GM23338 (cell line): ENCODE results near the gene GPR142. TPM values are rescaled to one million over a fixed set of nuclear protein-coding genes. Genes with fewer than 3 reads are reported as not detected.

Experiments
- ATAC-seq: fragments of 200-7000 bp; cut with Tn5 transposase; 3 replicates; pipeline ENCODE4 v1.9.1; 2020
- DNase-seq: peaks from one replicate; pipeline ENCODE4 v3.0.0-alpha.2; 2015; ENCODE audit warnings: low spot score
- H2AFZ ChIP-seq: fragments of 200-600 bp; sonication (generic); 2 replicates; pipeline ENCODE4 v1.8.0; 2016; ENCODE audit warnings: antibody characterized with exemption, mild to moderate bottlenecking, moderate library complexity
- H3F3A ChIP-seq: fragments of 200-600 bp; sonication (generic); replicated peaks from 2 replicates; pipeline ENCODE4 v1.8.0; 2017; ENCODE audit warnings: antibody characterized with exemption, mixed run types, low read depth
- H3K27ac ChIP-seq: fragments of 200-600 bp; sonication (generic); 2 replicates; pipeline ENCODE4 v1.6.1; 2016; ENCODE audit warnings: low read depth
- H3K27me3 ChIP-seq: fragments of 200-600 bp; sonication (generic); 2 replicates; pipeline ENCODE4 v1.8.0; 2016; ENCODE audit warnings: mild to moderate bottlenecking, mixed run types, moderate library complexity; ENCODE audit not compliant: insufficient read depth
- H3K36me3 ChIP-seq: fragments of 200-600 bp; sonication (generic); 2 replicates; pipeline ENCODE4 v1.8.0; 2016; ENCODE audit warnings: mild to moderate bottlenecking; ENCODE audit not compliant: insufficient read depth
- H3K4me1 ChIP-seq: fragments of 200-600 bp; sonication (generic); 2 replicates; pipeline ENCODE4 v1.8.0; 2016; ENCODE audit warnings: mild to moderate bottlenecking, moderate library complexity; ENCODE audit not compliant: insufficient read depth
- H3K4me2 ChIP-seq: fragments of 200-600 bp; sonication (generic); 2 replicates; pipeline ENCODE4 v1.7.1; 2017; ENCODE audit warnings: mixed run types
- H3K4me3 ChIP-seq: fragments of 200-600 bp; sonication (generic); 2 replicates; pipeline ENCODE4 v1.6.1; 2016; ENCODE audit warnings: mixed run types
- H3K79me2 ChIP-seq: fragments of 200-600 bp; sonication (generic); replicated peaks from 2 replicates; pipeline ENCODE4 v1.8.0; 2017; ENCODE audit warnings: mild to moderate bottlenecking; ENCODE audit not compliant: insufficient read depth
- H3K9me2 ChIP-seq: fragments of 200-600 bp; sonication (generic); 2 replicates; pipeline ENCODE4 v1.8.0; 2017; ENCODE audit not compliant: insufficient read depth
- H4K20me1 ChIP-seq: fragments of 200-600 bp; sonication (generic); replicated peaks from 2 replicates; pipeline ENCODE4 v1.8.0; 2017; ENCODE audit warnings: mild to moderate bottlenecking; ENCODE audit not compliant: insufficient read depth
- H3K27ac Mint-ChIP-seq: 2 replicates; pipeline ENCODE4 v1.8.0; 2020; ENCODE audit warnings: inconsistent platforms, mild to moderate bottlenecking, moderate library complexity, mixed read lengths
- H3K27me3 Mint-ChIP-seq: 3 replicates; pipeline ENCODE4 v1.8.0; 2022; ENCODE audit warnings: low read depth, mild to moderate bottlenecking, moderate library complexity, mixed read lengths, inconsistent platforms; ENCODE audit not compliant: insufficient read depth, poor library complexity
- H3K36me3 Mint-ChIP-seq: 3 replicates; pipeline ENCODE4 v1.8.0; 2021; ENCODE audit warnings: low read depth, mild to moderate bottlenecking, inconsistent platforms, moderate library complexity, mixed read lengths
- H3K4me1 Mint-ChIP-seq: 3 replicates; pipeline ENCODE4 v1.8.0; 2020; ENCODE audit warnings: mild to moderate bottlenecking, inconsistent platforms, mixed read lengths
- H3K4me3 Mint-ChIP-seq: 3 replicates; pipeline ENCODE4 v1.8.0; 2021; ENCODE audit warnings: moderate library complexity, mild to moderate bottlenecking, inconsistent platforms, mixed read lengths
- H3K9me3 Mint-ChIP-seq: 3 replicates; pipeline ENCODE4 v1.8.0; 2020; ENCODE audit warnings: moderate library complexity, mild to moderate bottlenecking, inconsistent platforms, mixed read lengths
- CREB1 ChIP-seq: fragments of 250-450 bp; sonication (Bioruptor Pico); IDR thresholded peaks from 2 replicates; pipeline ENCODE4 v1.5.0; 2020; ENCODE audit warnings: low read depth, mild to moderate bottlenecking, moderate library complexity
- ETS1 ChIP-seq: IDR thresholded peaks from 2 replicates; pipeline ENCODE4 v1.6.1; 2016; ENCODE audit warnings: antibody characterized with exemption
- EZH2 ChIP-seq: fragments of 200-600 bp; sonication (generic); IDR thresholded peaks from one replicate; pipeline ENCODE4 v1.8.0; 2017; ENCODE audit warnings: antibody characterized with exemption, mild to moderate bottlenecking, low read depth; ENCODE audit not compliant: unreplicated experiment
- EZH2phosphoT487 ChIP-seq: fragments of 200-600 bp; sonication (generic); IDR thresholded peaks from one replicate; pipeline ENCODE4 v1.8.1; 2018; ENCODE audit warnings: antibody characterized with exemption; ENCODE audit not compliant: unreplicated experiment
- JUNB ChIP-seq: IDR thresholded peaks from one replicate; pipeline ENCODE4 v1.6.1; 2016; ENCODE audit warnings: antibody characterized with exemption; ENCODE audit not compliant: unreplicated experiment
- POLR2AphosphoS5 ChIP-seq: IDR thresholded peaks from 2 replicates; pipeline ENCODE4 v1.6.1; 2016; ENCODE audit warnings: antibody characterized with exemption, low read depth
- REST ChIP-seq: IDR thresholded peaks from one replicate; pipeline ENCODE4 v1.6.1; 2018; ENCODE audit warnings: antibody characterized with exemption; ENCODE audit not compliant: unreplicated experiment
- STAT1 ChIP-seq: IDR thresholded peaks from one replicate; pipeline ENCODE4 v1.6.1; 2016; ENCODE audit warnings: antibody characterized with exemption; ENCODE audit not compliant: unreplicated experiment
- ZNF114 ChIP-seq: fragments of 250-450 bp; sonication (Bioruptor Pico); IDR thresholded peaks from 2 replicates; pipeline ENCODE4 v1.5.0; 2020; ENCODE audit warnings: mild to moderate bottlenecking, moderate library complexity
- ZNF331 ChIP-seq: fragments of 250-450 bp; sonication (Bioruptor Pico); IDR thresholded peaks from 2 replicates; pipeline ENCODE4 v1.5.0; 2020; ENCODE audit warnings: low read depth, mild to moderate bottlenecking, moderate library complexity
- polyA plus RNA-seq: library from polyadenylated mRNA; unstranded; fragments of >200 nt; fragmentation: Nextera tagmentation; extraction: Ambion mirVana; gene quantifications from 2 replicates; pipeline ENCODE4 v1.2.1, GENCODE V29; 2016
- total RNA-seq: library from RNA; depleted of rRNA; stranded (reverse); fragments of >200 nt; shearing (Covaris generic); gene quantifications from 2 replicates; pipeline ENCODE4 v1.2.3, GENCODE V29; 2014
- TF ChIP-seq, protein P1 (sequence below), 2 experiments: fragments of 200-600 bp in 1 of 2; sonication (generic) in 1 of 2; conservative IDR thresholded peaks; 2 replicates each; pipeline versions ENCODE4 v1.5.1 to v1.6.1; 2016 to 2017; ENCODE audit warnings: antibody characterized with exemption in 2 of 2, low read depth in 2 of 2, mild to moderate bottlenecking in 2 of 2, moderate library complexity in 1 of 2

GPR142 gene
- total and polyA plus RNA-seq, 2 experiments from 2014 or later, result not detected

GRCh38 chr17:74332763-74333283, 34.5 kb upstream of the GPR142 start:
- Mint-ChIP-seq H3K4me3 (no peak overlapping the region), H3K27ac (no peak overlapping the region), H3K9me3 (no peaks in the 10 kb centered on the region; the same call in 2 of the 3 replicates), H3K4me1 (peaks cover 26% of the 10 kb centered on the region), H3K27me3 (peaks cover 10% of the 10 kb centered on the region), H3K36me3 (no peaks in the 10 kb centered on the region; the same call in 2 of the 3 replicates)
- H2AFZ ChIP-seq, result no peak overlapping the region
- H3K4me2 ChIP-seq, result no peak overlapping the region
- H3K27me3 ChIP-seq, result no peaks in the 10 kb centered on the region
- no peaks in the 10 kb centered on the region for H3K9me2 ChIP-seq
- ATAC-seq (no peak; the same call in 2 of the 3 replicates), DNase-seq (no peak)
- H4K20me1 ChIP-seq, result no peaks in the 10 kb centered on the region
- no peak overlapping the region for H3K4me3 ChIP-seq
- H3K79me2 ChIP-seq, result no peaks in the 10 kb centered on the region
- H3K27ac ChIP-seq, result no peak overlapping the region
- no peak for TF ChIP-seq EZH2phosphoT487
- no peak for TF ChIP-seq JUNB
- TF ChIP-seq REST, result no peak
- TF ChIP-seq CREB1 (CRISPR knock-in tag), result no peak
- no peak for TF ChIP-seq STAT1
- no peak for TF ChIP-seq ZNF331 (CRISPR knock-in tag)
- TF ChIP-seq ETS1, result no peak
- TF ChIP-seq EZH2, result no peak
- TF ChIP-seq ZNF114 (CRISPR knock-in tag), result no peak
- TF ChIP-seq POLR2AphosphoS5, result no peak
- TF ChIP-seq, protein P1, sequence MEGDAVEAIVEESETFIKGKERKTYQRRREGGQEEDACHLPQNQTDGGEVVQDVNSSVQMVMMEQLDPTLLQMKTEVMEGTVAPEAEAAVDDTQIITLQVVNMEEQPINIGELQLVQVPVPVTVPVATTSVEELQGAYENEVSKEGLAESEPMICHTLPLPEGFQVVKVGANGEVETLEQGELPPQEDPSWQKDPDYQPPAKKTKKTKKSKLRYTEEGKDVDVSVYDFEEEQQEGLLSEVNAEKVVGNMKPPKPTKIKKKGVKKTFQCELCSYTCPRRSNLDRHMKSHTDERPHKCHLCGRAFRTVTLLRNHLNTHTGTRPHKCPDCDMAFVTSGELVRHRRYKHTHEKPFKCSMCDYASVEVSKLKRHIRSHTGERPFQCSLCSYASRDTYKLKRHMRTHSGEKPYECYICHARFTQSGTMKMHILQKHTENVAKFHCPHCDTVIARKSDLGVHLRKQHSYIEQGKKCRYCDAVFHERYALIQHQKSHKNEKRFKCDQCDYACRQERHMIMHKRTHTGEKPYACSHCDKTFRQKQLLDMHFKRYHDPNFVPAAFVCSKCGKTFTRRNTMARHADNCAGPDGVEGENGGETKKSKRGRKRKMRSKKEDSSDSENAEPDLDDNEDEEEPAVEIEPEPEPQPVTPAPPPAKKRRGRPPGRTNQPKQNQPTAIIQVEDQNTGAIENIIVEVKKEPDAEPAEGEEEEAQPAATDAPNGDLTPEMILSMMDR (conservative IDR thresholded peaks at IDR 0.05; ENCODE audit: low read depth in 2 of 2), result no peak
- no peaks in the 10 kb centered on the region for H3F3A ChIP-seq
- H3K36me3 ChIP-seq, result no peaks in the 10 kb centered on the region
- no peaks in the 10 kb centered on the region; the same call in 1 of the 2 replicates for H3K4me1 ChIP-seq
